GM18511 (cell line): ENCODE data around the gene IMPDH1.

Experiments
- ATAC-seq: cut with Tn5 transposase; IDR thresholded peaks from one replicate; pipeline ENCODE4 v1.9.1; 2021; ENCODE audit warnings: mild to moderate bottlenecking, moderate library complexity; ENCODE audit not compliant: unreplicated experiment

The IMPDH1 gene

GRCh38 chr7:128389618-128390329, 20.0 kb downstream of the IMPDH1 start:
- no peak for ATAC-seq

GRCh38 chr7:128389085-128389617, 20.6 kb downstream of the IMPDH1 start:
- no peak for ATAC-seq

GRCh38 chr7:128388145-128388485, 21.7 kb downstream of the IMPDH1 start:
- no peak for ATAC-seq

GRCh38 chr7:128387216-128388144, 22.3 kb downstream of the IMPDH1 start:
- peak; percentile 80 for ATAC-seq

- no peak for ATAC-seq
Observed at GRCh38 chr7:128385988-128386925, 23.5 kb downstream of the IMPDH1 start.

- no peak for ATAC-seq
Observed at GRCh38 chr7:128384726-128385125, 25.1 kb downstream of the IMPDH1 start.

GRCh38 chr7:128383776-128384175, 26.0 kb downstream of the IMPDH1 start:
- ATAC-seq, result no peak

GRCh38 chr7:128381161-128381821, 28.5 kb downstream of the IMPDH1 start:
- ATAC-seq, result no peak

- no peak for ATAC-seq
Observed at GRCh38 chr7:128380483-128381106, 29.2 kb downstream of the IMPDH1 start.

- no peak for ATAC-seq
Observed at GRCh38 chr7:128379900-128380479, 29.8 kb downstream of the IMPDH1 start.

GRCh38 chr7:128378637-128379036, 31.1 kb downstream of the IMPDH1 start:
- no peak for ATAC-seq

- ATAC-seq, result no peak
Observed at GRCh38 chr7:128376077-128376476, 33.7 kb downstream of the IMPDH1 start.

- no peak for ATAC-seq
Observed at GRCh38 chr7:128374041-128374440, 35.7 kb downstream of the IMPDH1 start.

- ATAC-seq, result no peak
Observed at GRCh38 chr7:128373606-128374005, 36.2 kb downstream of the IMPDH1 start.

GRCh38 chr7:128370491-128370890, 39.3 kb downstream of the IMPDH1 start:
- ATAC-seq, result no peak

- no peak for ATAC-seq
Observed at GRCh38 chr7:128366986-128367385, 42.8 kb downstream of the IMPDH1 start.

- ATAC-seq, result no peak
Observed at GRCh38 chr7:128366300-128366699, 43.5 kb downstream of the IMPDH1 start.

GRCh38 chr7:128365432-128365831, 44.4 kb downstream of the IMPDH1 start:
- no peak for ATAC-seq

- no peak for ATAC-seq
Observed at GRCh38 chr7:128364166-128364870, 45.5 kb downstream of the IMPDH1 start.
